Activated T-cell treated with anti-CD3 and anti-CD28 coated beads, Interleukin-2, amount 50 U/mL, for 4 hours (primary cell): ENCODE measurements around the gene EIPR1. TPM values are rescaled to one million over a fixed set of nuclear protein-coding genes. Genes with fewer than 3 reads are reported as not detected.

ENCODE experiments used
- ATAC-seq, 2 donors: fragments of 200-7000 bp; cut with Tn5 transposase; one replicate each; pipeline ENCODE4 v1.10.0; 2021
- DNase-seq: peaks from one replicate; pipeline ENCODE4 v3.0.0-alpha.2; 2020
- H3K27me3 Mint-ChIP-seq: one replicate; pipeline ENCODE4 v1.8.0; 2021; ENCODE audit warnings: low read depth, mixed read lengths
- H3K36me3 Mint-ChIP-seq: one replicate; pipeline ENCODE4 v1.8.0; 2022; ENCODE audit warnings: mixed read lengths; ENCODE audit not compliant: insufficient read depth
- H3K4me1 Mint-ChIP-seq: one replicate; pipeline ENCODE4 v1.8.0; 2021; ENCODE audit warnings: low read depth, mixed read lengths
- H3K4me3 Mint-ChIP-seq: one replicate; pipeline ENCODE4 v1.8.0; 2021; ENCODE audit warnings: mild to moderate bottlenecking, moderate library complexity, mixed read lengths
- H3K9me3 Mint-ChIP-seq: one replicate; pipeline ENCODE4 v1.8.0; 2021; ENCODE audit warnings: mixed read lengths
- total RNA-seq, 3 donors: library from RNA; stranded (reverse); gene quantifications; one replicate each; pipeline ENCODE4 v1.2.1, GENCODE V29; 2021

The EIPR1 gene
- total RNA-seq, 3 donors from 2014 or later = 36.3 to 39.5 (median 37.2) TPM

- no peaks in the 10 kb centered on the region for H3K27me3 Mint-ChIP-seq
- peaks cover 19% of the 10 kb centered on the region for H3K4me1 Mint-ChIP-seq
- DNase-seq (no peak), ATAC-seq (no peak)
- H3K4me3 Mint-ChIP-seq = no peak overlapping the region
- peaks cover 26% of the 10 kb centered on the region for H3K36me3 Mint-ChIP-seq
- no peaks in the 10 kb centered on the region for H3K9me3 Mint-ChIP-seq
Observed at GRCh38 chr2:3317277-3317685, 60.3 kb downstream of the EIPR1 start.

- Mint-ChIP-seq H3K27me3 (no peaks in the 10 kb centered on the region), H3K9me3 (no peaks in the 10 kb centered on the region), H3K36me3 (peaks cover 24% of the 10 kb centered on the region), H3K4me3 (no peak overlapping the region), H3K4me1 (peaks cover 19% of the 10 kb centered on the region)
- DNase-seq (no peak), ATAC-seq (no peak)
Observed at GRCh38 chr2:3316456-3317276, 61.0 kb downstream of the EIPR1 start.

GRCh38 chr2:3314626-3315025 lies 63.0 kb downstream of the EIPR1 start:
- H3K4me1 Mint-ChIP-seq = peaks cover 19% of the 10 kb centered on the region
- no peak for ATAC-seq
- DNase-seq = no peak
- H3K9me3 Mint-ChIP-seq = no peaks in the 10 kb centered on the region
- peaks cover 15% of the 10 kb centered on the region for H3K36me3 Mint-ChIP-seq
- no peaks in the 10 kb centered on the region for H3K27me3 Mint-ChIP-seq
- no peak overlapping the region for H3K4me3 Mint-ChIP-seq

GRCh38 chr2:3313781-3314375 lies 63.7 kb downstream of the EIPR1 start:
- ATAC-seq = no peak
- DNase-seq = no peak
- Mint-ChIP-seq H3K4me3 (no peak overlapping the region), H3K4me1 (peaks cover 19% of the 10 kb centered on the region), H3K9me3 (no peaks in the 10 kb centered on the region), H3K27me3 (no peaks in the 10 kb centered on the region), H3K36me3 (peaks cover 15% of the 10 kb centered on the region)

GRCh38 chr2:3312576-3313345 lies 64.9 kb downstream of the EIPR1 start:
- no peak for ATAC-seq
- Mint-ChIP-seq H3K9me3 (no peaks in the 10 kb centered on the region), H3K36me3 (peaks cover 3% of the 10 kb centered on the region), H3K27me3 (no peaks in the 10 kb centered on the region), H3K4me3 (peak overlapping the region; percentile 2), H3K4me1 (peaks cover 22% of the 10 kb centered on the region)
- no peak for DNase-seq

GRCh38 chr2:3311601-3312000 lies 66.0 kb downstream of the EIPR1 start:
- Mint-ChIP-seq H3K4me1 (peaks cover 19% of the 10 kb centered on the region), H3K36me3 (peaks cover 3% of the 10 kb centered on the region), H3K4me3 (no peak overlapping the region), H3K27me3 (no peaks in the 10 kb centered on the region), H3K9me3 (no peaks in the 10 kb centered on the region)
- ATAC-seq = no peak
- no peak for DNase-seq

GRCh38 chr2:3309496-3310355 lies 67.9 kb downstream of the EIPR1 start:
- H3K9me3 Mint-ChIP-seq = no peaks in the 10 kb centered on the region
- ATAC-seq = no peak
- peaks cover 20% of the 10 kb centered on the region for H3K4me1 Mint-ChIP-seq
- H3K27me3 Mint-ChIP-seq = no peaks in the 10 kb centered on the region
- DNase-seq = no peak
- no peak overlapping the region for H3K4me3 Mint-ChIP-seq
- peaks cover 3% of the 10 kb centered on the region for H3K36me3 Mint-ChIP-seq

- no peak for DNase-seq
- no peaks in the 10 kb centered on the region for H3K9me3 Mint-ChIP-seq
- no peak overlapping the region for H3K4me3 Mint-ChIP-seq
- no peaks in the 10 kb centered on the region for H3K27me3 Mint-ChIP-seq
- peaks cover 3% of the 10 kb centered on the region for H3K36me3 Mint-ChIP-seq
- peaks cover 21% of the 10 kb centered on the region for H3K4me1 Mint-ChIP-seq
- no peak for ATAC-seq
Observed at GRCh38 chr2:3307901-3308300, 69.7 kb downstream of the EIPR1 start.

GRCh38 chr2:3307236-3307635 lies 70.4 kb downstream of the EIPR1 start:
- DNase-seq (no peak), ATAC-seq (no peak)
- peaks cover 15% of the 10 kb centered on the region for H3K4me1 Mint-ChIP-seq
- H3K27me3 Mint-ChIP-seq = no peaks in the 10 kb centered on the region
- H3K36me3 Mint-ChIP-seq = peaks cover 3% of the 10 kb centered on the region
- no peak overlapping the region for H3K4me3 Mint-ChIP-seq
- H3K9me3 Mint-ChIP-seq = no peaks in the 10 kb centered on the region

GRCh38 chr2:3305952-3306351 lies 71.7 kb downstream of the EIPR1 start:
- no peak for DNase-seq
- no peaks in the 10 kb centered on the region for H3K27me3 Mint-ChIP-seq
- H3K9me3 Mint-ChIP-seq = no peaks in the 10 kb centered on the region
- peaks cover 15% of the 10 kb centered on the region for H3K4me1 Mint-ChIP-seq
- H3K4me3 Mint-ChIP-seq = no peak overlapping the region
- no peak for ATAC-seq
- H3K36me3 Mint-ChIP-seq = peaks cover 9% of the 10 kb centered on the region

- H3K4me3 Mint-ChIP-seq = no peak overlapping the region
- peaks cover 14% of the 10 kb centered on the region for H3K36me3 Mint-ChIP-seq
- H3K4me1 Mint-ChIP-seq = peaks cover 15% of the 10 kb centered on the region
- H3K9me3 Mint-ChIP-seq = no peaks in the 10 kb centered on the region
- ATAC-seq (no peak), DNase-seq (no peak)
- no peaks in the 10 kb centered on the region for H3K27me3 Mint-ChIP-seq
Observed at GRCh38 chr2:3305431-3305830, 72.2 kb downstream of the EIPR1 start.

- Mint-ChIP-seq H3K4me3 (peak overlapping the region; percentile 40), H3K27me3 (no peaks in the 10 kb centered on the region), H3K4me1 (peaks cover 15% of the 10 kb centered on the region), H3K36me3 (peaks cover 14% of the 10 kb centered on the region), H3K9me3 (no peaks in the 10 kb centered on the region)
- peak; percentile 78 for DNase-seq
- peak; percentile 95 to 97 for ATAC-seq
Observed at GRCh38 chr2:3303583-3304406, 73.8 kb downstream of the EIPR1 start.
